DMS79 (cell line): ENCODE measurements around the gene GTF2IRD2.
"Not testable (repeated sequence)": the region's sequence is repeated elsewhere in the genome, so short reads cannot be mapped to it uniquely, and the experiment has no call there.

Experiments
- DNase-seq: peaks from one replicate; lab custom pipeline; 2025; lab: John Stamatoyannopoulos, UW

The GTF2IRD2 gene

GRCh38 chr7:74788369-74789150 lies 62.8 kb downstream of the GTF2IRD2 start:
- peak; percentile 38 for DNase-seq

GRCh38 chr7:74783595-74783994 lies 67.8 kb downstream of the GTF2IRD2 start:
- DNase-seq, result not testable (repeated sequence)

- not testable (repeated sequence) for DNase-seq
Measured at GRCh38 chr7:74781746-74782145, 69.7 kb downstream of the GTF2IRD2 start.

GRCh38 chr7:74779053-74779452 lies 72.4 kb downstream of the GTF2IRD2 start:
- not testable (repeated sequence) for DNase-seq

GRCh38 chr7:74775111-74775510 lies 76.3 kb downstream of the GTF2IRD2 start:
- DNase-seq, result not testable (repeated sequence)

GRCh38 chr7:74773760-74774750 lies 77.3 kb downstream of the GTF2IRD2 start, which contains the start of gene NCF1:
Gene NCF1, plus strand, starts transcription at chr7:74774011. Its CDS starts 21 bp downstream, at chr7:74774032.
- not testable (repeated sequence) for DNase-seq

GRCh38 chr7:74772093-74772492 lies 79.3 kb downstream of the GTF2IRD2 start:
- not testable (repeated sequence) for DNase-seq

- not testable (repeated sequence) for DNase-seq
Measured at GRCh38 chr7:74770062-74770461, 81.3 kb downstream of the GTF2IRD2 start.

- DNase-seq, result not testable (repeated sequence)
Measured at GRCh38 chr7:74766991-74767390, 84.4 kb downstream of the GTF2IRD2 start.

- DNase-seq, result not testable (repeated sequence)
Measured at GRCh38 chr7:74766509-74766908, 84.9 kb downstream of the GTF2IRD2 start.

GRCh38 chr7:74765205-74765918 lies 86.0 kb downstream of the GTF2IRD2 start:
- not testable (repeated sequence) for DNase-seq

- DNase-seq, result not testable (repeated sequence)
Measured at GRCh38 chr7:74758982-74759381, 92.4 kb downstream of the GTF2IRD2 start.

- DNase-seq, result not testable (repeated sequence)
Measured at GRCh38 chr7:74758268-74758667, 93.1 kb downstream of the GTF2IRD2 start.

- not testable (repeated sequence) for DNase-seq
Measured at GRCh38 chr7:74756673-74757072, 94.7 kb downstream of the GTF2IRD2 start.

GRCh38 chr7:74753921-74754482 lies 97.4 kb downstream of the GTF2IRD2 start:
- not testable (repeated sequence) for DNase-seq
